ENCODE measurements around the gene LEF1. TPM values are rescaled to one million over a fixed set of nuclear protein-coding genes. Genes with fewer than 3 reads are reported as not detected.
A peak's percentile ranks its signal among the peaks of the same experiment; 100 is the strongest.

Gene LEF1
- total and polyA plus RNA-seq, 8 donors: 4.1 to 49.4 (median 33.8) TPM

GRCh38 chr4:108003982-108004515 is 164.7 kb downstream of the LEF1 start:
- no peaks in the 10 kb centered on the region for H3K27me3 ChIP-seq
- no peak for ATAC-seq
- H3K4me1 ChIP-seq: peaks cover 0 to 2% of the 10 kb centered on the region in 2 donors
- no peak overlapping the region for H3K4me3 ChIP-seq
- H3K36me3 ChIP-seq: no peaks in the 10 kb centered on the region
- H3K27ac ChIP-seq: no peak overlapping the region
- H3K9me3 ChIP-seq: no peaks in the 10 kb centered on the region
- no peak for DNase-seq
- TF ChIP-seq, protein P1, sequence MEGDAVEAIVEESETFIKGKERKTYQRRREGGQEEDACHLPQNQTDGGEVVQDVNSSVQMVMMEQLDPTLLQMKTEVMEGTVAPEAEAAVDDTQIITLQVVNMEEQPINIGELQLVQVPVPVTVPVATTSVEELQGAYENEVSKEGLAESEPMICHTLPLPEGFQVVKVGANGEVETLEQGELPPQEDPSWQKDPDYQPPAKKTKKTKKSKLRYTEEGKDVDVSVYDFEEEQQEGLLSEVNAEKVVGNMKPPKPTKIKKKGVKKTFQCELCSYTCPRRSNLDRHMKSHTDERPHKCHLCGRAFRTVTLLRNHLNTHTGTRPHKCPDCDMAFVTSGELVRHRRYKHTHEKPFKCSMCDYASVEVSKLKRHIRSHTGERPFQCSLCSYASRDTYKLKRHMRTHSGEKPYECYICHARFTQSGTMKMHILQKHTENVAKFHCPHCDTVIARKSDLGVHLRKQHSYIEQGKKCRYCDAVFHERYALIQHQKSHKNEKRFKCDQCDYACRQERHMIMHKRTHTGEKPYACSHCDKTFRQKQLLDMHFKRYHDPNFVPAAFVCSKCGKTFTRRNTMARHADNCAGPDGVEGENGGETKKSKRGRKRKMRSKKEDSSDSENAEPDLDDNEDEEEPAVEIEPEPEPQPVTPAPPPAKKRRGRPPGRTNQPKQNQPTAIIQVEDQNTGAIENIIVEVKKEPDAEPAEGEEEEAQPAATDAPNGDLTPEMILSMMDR (IDR thresholded peaks at IDR 0.05): no peak
- intact Hi-C loops (cut with DNase I): no loop called here

DNA sequence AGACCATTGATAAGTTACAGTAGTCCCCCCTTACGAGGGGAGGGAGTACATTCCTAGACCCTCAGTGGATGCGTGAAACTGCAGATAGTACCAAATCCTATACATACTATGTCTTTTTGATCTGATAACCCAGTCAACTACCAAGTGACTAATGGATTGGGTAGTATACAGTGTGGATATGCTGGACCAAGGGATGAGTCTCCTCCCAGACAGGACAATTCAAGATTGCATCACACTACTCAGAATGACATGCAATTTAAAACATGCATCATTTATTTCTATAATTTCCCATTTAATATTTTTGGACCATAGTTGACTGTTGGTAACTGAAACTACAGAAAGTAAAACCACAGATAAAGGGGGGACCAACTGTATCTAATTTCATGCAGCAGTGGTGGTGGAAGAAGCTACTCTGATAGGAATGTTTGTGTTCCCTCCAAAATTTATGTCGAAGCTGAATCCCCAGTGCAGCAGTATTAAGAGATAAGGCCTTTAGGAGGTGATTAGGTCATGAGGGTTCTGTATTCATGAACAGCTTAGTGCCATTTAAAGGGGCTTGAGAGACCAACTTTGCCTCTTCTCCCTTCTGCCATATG is 167.1 kb downstream of the LEF1 start:
- Histone ChIP-seq H3K9me3 (no peaks in the 10 kb centered on the region), H3K27me3 (no peaks in the 10 kb centered on the region), H3K4me3 (no peak overlapping the region), H3K27ac (no peak overlapping the region), H3K4me1 (peaks cover 0 to 13% of the 10 kb centered on the region in 2 donors), H3K36me3 (no peaks in the 10 kb centered on the region)
- ATAC-seq: no peak
- TF ChIP-seq, protein P1 (IDR thresholded peaks at IDR 0.05): no peak
- intact Hi-C loops (cut with DNase I): no loop called here
- DNase-seq: no peak

- no peak for DNase-seq
- intact Hi-C loops (cut with DNase I): no loop called here
- Histone ChIP-seq H3K27ac (no peak overlapping the region), H3K4me3 (no peak overlapping the region), H3K9me3 (no peaks in the 10 kb centered on the region), H3K36me3 (no peaks in the 10 kb centered on the region), H3K4me1 (peaks cover 0 to 13% of the 10 kb centered on the region in 2 donors), H3K27me3 (no peaks in the 10 kb centered on the region)
- ATAC-seq: peak; percentile 58
- TF ChIP-seq, protein P1 (IDR thresholded peaks at IDR 0.05): no peak
These were observed 168.7 kb downstream of the LEF1 start for GRCh38 chr4:107999932-108000539.

DNA sequence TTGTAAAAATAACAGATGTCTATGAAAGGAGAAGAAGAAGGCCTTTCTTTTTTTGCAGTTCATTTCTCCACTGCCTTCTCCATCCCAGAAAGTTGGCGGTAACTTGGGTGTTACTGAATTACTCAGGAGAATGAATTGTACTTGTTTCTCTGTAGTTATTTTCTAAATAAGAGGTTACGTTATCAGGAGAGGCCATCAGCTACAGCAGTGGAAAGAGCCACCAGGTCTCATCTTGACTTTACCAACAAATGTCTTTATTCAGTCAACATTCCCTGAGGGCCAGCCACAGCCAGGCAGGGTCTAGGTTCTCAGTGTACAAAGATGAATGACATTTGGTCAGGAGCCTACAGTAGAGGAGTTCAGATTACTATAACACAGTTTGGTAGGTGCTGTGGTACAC is 170.9 kb downstream of the LEF1 start:
- no peak for ATAC-seq
- H3K4me3 ChIP-seq: no peak overlapping the region
- peak overlapping the region in 1 of 2 donors; percentile 51 for H3K27ac ChIP-seq
- intact Hi-C loops (cut with DNase I): no loop called here
- peaks cover 0 to 30% of the 10 kb centered on the region in 2 donors for H3K4me1 ChIP-seq
- no peak for DNase-seq
- H3K9me3 ChIP-seq: no peaks in the 10 kb centered on the region
- TF ChIP-seq, protein P1 (IDR thresholded peaks at IDR 0.05): no peak
- no peaks in the 10 kb centered on the region for H3K27me3 ChIP-seq
- no peaks in the 10 kb centered on the region for H3K36me3 ChIP-seq

Other genes starting within 250 kb of the LEF1 start
- 1 to 10 TPM; 5.3 to 7.2 TPM for gene CYP2U1, start 237.4 kb downstream of the LEF1 start, total RNA-seq
- 1 to 10 TPM; 4.8 to 5.6 (median 5.0) TPM for gene CYP2U1, start 237.4 kb downstream of the LEF1 start, polyA plus RNA-seq (ENCODE audit: insufficient read length in 6 of 6)
- gene HADH, start 179.0 kb downstream of the LEF1 start, total RNA-seq: 10 to 100 TPM; 40.3 to 45.9 TPM
- 10 to 100 TPM; 68.8 to 83.4 (median 74.4) TPM for gene HADH, start 179.0 kb downstream of the LEF1 start, polyA plus RNA-seq (ENCODE audit: insufficient read length in 6 of 6)

All from left lung (tissue), 10 donors.